Gastrocnemius medialis (tissue), 4 donors: ENCODE results near the gene NARF. TPM values are rescaled to one million over a fixed set of nuclear protein-coding genes. Genes with fewer than 3 reads are reported as not detected.
"Not testable (repeated sequence)": the region's sequence is repeated elsewhere in the genome, so short reads cannot be mapped to it uniquely, and the experiment has no call there.

Experiments used
- ATAC-seq, 2 donors: fragments of 150-250 bp; one replicate each; pipeline ENCODE4 v1.9.1; 2016
- DNase-seq, 2 donors: peaks; one replicate each; pipeline ENCODE4 v3.0.0-alpha.2; 2019
- H3K27ac ChIP-seq, 4 donors: fragments of 200-600 bp; sonication (generic); 1 replicate in 1 of 4; 2 replicates in 3 of 4; pipeline ENCODE4 v1.5.1; 2016 to 2018; ENCODE audit warnings: mild to moderate bottlenecking in 2 of 4, moderate library complexity in 1 of 4
- H3K27me3 ChIP-seq, 3 donors: fragments of 200-600 bp; sonication (generic) in 2 of 3; 1 replicate in 1 of 3; 2 replicates in 2 of 3; pipeline versions ENCODE4 v1.5.1 to v1.6.0; 2016 to 2019; ENCODE audit warnings: mild to moderate bottlenecking in 1 of 3, moderate library complexity in 1 of 3
- H3K36me3 ChIP-seq, 2 donors: fragments of 200-600 bp; sonication (generic) in 1 of 2; one replicate each; pipeline ENCODE4 v1.5.1; 2017 to 2018
- H3K4me1 ChIP-seq, 2 donors: fragments of 200-600 bp; sonication (generic) in 1 of 2; one replicate each; pipeline ENCODE4 v1.5.1; 2016 to 2017; ENCODE audit warnings: mild to moderate bottlenecking in 2 of 2
- H3K4me3 ChIP-seq, 4 donors: fragments of 200-600 bp; sonication (generic) in 3 of 4; 1 replicate in 1 of 4; 2 replicates in 3 of 4; pipeline ENCODE4 v1.5.1; 2016 to 2019; ENCODE audit warnings: mild to moderate bottlenecking in 2 of 4
- H3K9me3 ChIP-seq, 3 donors: fragments of 200-600 bp; sonication (generic) in 2 of 3; 1 replicate in 1 of 3; 2 replicates in 2 of 3; pipeline ENCODE4 v1.5.1; 2016 to 2019
- POLR2A ChIP-seq, 2 donors: fragments of 450-650 bp; IDR thresholded peaks; one replicate each; pipeline ENCODE4 v1.6.1; 2017; ENCODE audit warnings: antibody characterized with exemption in 2 of 2, mild to moderate bottlenecking in 2 of 2, moderate library complexity in 2 of 2
- in situ Hi-C, 4 donors: fragments of 200-750 bp; cut with MboI; loops; one replicate each; pipeline versions ENCODE4 v1.15.0 to v1.8.0; 2017; ENCODE audit warnings: low sequenced_read_pairs in 4 of 4
- intact Hi-C: fragments of 100-400 bp; cut with DNase I; formaldehyde crosslinking; loops from one replicate; pipeline ENCODE4 v1.15.1; 2023; ENCODE audit warnings: low total_unique reads
- total RNA-seq, 4 donors: library from RNA; depleted of rRNA; stranded (reverse); fragments of >200 nt; gene quantifications; one replicate each; pipeline versions ENCODE4 v1.1.0 to v1.2.3, GENCODE V29; 2016
- TF ChIP-seq, protein P1 (sequence below), 5 experiments: fragments of 450-650 bp in 3 of 5; fragments of 200-600 bp in 2 of 5; sonication (generic) in 2 of 5; IDR thresholded peaks in 4 of 5; conservative IDR thresholded peaks in 1 of 5; 1 replicate in 4 of 5; 2 replicates in 1 of 5; pipeline ENCODE4 v1.5.1; 2016 to 2019; ENCODE audit warnings: antibody characterized with exemption in 5 of 5, mild to moderate bottlenecking in 3 of 5, moderate library complexity in 3 of 5

NARF gene
- total RNA-seq, 4 donors from 2014 or later: 29.6 to 63.4 (median 49.0) TPM

DNA sequence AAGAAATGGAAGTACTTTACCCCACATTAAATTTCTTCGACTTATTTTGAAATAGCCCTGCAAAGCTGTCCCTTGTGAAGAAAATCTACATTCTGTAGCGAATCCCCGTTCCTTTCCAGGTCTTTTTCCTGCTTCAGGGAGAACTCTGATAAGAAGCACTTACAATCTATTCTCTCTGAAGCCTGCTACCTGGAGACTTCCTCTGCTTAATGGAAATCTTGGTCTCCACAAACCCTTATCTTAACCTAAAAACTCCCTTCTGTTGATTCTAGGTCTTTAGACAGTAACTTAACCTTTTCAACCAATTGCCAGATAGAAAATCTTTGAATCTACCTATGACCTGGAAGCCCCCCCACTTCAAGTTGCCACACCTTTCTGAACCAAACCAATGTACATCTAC lies 6.4 kb upstream of the NARF start:
- TF ChIP-seq, protein P1, sequence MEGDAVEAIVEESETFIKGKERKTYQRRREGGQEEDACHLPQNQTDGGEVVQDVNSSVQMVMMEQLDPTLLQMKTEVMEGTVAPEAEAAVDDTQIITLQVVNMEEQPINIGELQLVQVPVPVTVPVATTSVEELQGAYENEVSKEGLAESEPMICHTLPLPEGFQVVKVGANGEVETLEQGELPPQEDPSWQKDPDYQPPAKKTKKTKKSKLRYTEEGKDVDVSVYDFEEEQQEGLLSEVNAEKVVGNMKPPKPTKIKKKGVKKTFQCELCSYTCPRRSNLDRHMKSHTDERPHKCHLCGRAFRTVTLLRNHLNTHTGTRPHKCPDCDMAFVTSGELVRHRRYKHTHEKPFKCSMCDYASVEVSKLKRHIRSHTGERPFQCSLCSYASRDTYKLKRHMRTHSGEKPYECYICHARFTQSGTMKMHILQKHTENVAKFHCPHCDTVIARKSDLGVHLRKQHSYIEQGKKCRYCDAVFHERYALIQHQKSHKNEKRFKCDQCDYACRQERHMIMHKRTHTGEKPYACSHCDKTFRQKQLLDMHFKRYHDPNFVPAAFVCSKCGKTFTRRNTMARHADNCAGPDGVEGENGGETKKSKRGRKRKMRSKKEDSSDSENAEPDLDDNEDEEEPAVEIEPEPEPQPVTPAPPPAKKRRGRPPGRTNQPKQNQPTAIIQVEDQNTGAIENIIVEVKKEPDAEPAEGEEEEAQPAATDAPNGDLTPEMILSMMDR (IDR thresholded peaks at IDR 0.05 in 4 of 5, conservative IDR thresholded peaks at IDR 0.05 in 1 of 5): no peak
- TF ChIP-seq POLR2A (IDR thresholded peaks at IDR 0.05): no peak
- intact Hi-C loops: loop anchor here (10.0 kb wide), 1 partner anchor 527 kb away; the partner anchor contains the start of gene MAFG
- Histone ChIP-seq H3K27me3 (no peaks in the 10 kb centered on the region), H3K9me3 (no peaks in the 10 kb centered on the region), H3K27ac (peak overlapping the region in 2 of 4 donors; percentile 84 to 90), H3K4me3 (no peak overlapping the region), H3K36me3 (no peaks in the 10 kb centered on the region), H3K4me1 (peaks cover 17 to 22% of the 10 kb centered on the region in 2 donors)
- DNase-seq (no peak), ATAC-seq (no peak)
- in situ Hi-C loops: no loop called here

- intact Hi-C loops: loop anchor here (10.0 kb wide), 1 partner anchor 528 kb away; the partner anchor contains the start of gene MAFG
- H3K36me3 ChIP-seq, DNase-seq, ATAC-seq, H3K9me3 ChIP-seq, H3K27ac ChIP-seq, H3K4me3 ChIP-seq, in situ Hi-C loops, H3K27me3 ChIP-seq: not testable (repeated sequence)
- peaks cover 23 to 28% of the 10 kb centered on the region in 2 donors for H3K4me1 ChIP-seq
These were observed 5.4 kb upstream of the NARF start for GRCh38 chr17:82453151-82453550.

DNA sequence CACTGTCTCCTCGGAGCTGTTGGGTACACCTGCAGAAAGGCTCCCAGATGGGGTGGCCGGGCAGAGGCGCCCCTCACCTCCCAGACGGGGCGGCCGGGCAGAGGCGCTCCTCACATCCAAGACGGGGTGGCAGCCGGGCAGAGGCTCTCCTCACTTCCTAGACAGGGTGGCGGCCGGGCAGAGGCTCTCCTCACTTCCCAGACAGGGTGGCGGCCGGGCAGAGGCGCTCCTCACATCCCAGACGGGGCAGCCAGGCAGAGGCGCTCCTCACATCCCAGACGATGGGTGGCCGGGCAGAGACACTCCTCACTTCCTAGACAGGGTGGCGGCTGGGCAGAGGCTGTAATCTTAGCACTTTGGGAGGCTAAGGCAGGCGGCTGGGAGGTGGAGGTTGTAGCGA lies 4.8 kb upstream of the NARF start:
- in situ Hi-C loops, H3K9me3 ChIP-seq, H3K36me3 ChIP-seq, H3K27me3 ChIP-seq, H3K4me3 ChIP-seq, H3K27ac ChIP-seq, ATAC-seq, DNase-seq: not testable (repeated sequence)
- H3K4me1 ChIP-seq: peaks cover 23 to 28% of the 10 kb centered on the region in 2 donors
- intact Hi-C loops: loop anchor here (10.0 kb wide), 1 partner anchor 529 kb away; the partner anchor contains the start of gene MAFG

DNA sequence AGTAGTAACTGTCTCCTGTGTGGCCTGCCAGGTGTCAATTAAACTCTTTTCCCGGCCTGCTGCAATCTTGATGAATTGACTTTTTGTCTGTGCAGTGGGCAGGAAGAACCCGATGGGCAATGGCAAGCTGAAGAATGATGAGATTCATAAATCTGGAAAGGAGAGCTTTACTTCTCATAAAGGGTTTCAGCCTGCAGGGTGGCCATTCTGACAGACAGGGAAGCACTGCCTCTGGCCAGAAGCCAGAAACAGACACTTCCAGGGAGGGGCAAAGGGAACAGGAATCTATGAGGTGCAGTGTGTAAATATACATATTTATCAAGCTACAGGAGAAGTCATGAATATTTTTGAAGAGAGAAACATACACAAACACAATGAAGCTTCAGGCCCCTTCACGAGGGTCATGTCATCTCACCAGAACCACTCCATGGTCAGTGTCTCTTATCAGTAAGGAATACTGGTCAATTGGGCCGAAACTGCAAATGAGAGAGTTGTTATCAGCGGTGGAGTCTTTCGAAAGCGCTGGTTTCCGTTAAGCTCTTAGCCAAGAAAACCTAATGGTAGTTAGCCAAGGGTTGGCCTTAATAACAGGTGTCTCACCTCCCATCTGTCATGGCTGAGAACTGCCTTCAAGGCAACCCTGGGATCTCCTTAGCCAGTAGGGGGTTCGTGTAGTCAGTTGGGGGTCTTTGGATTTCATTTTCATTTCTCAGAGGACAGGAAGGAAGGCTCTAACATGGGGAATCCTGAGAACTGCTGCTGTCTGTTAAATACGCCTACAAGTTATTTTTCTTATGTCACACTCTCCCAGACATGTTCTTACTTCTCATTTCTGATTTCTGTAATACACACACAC lies 1.2 kb upstream of the NARF start:
- DNase-seq: no peak
- TF ChIP-seq, protein P1 (IDR thresholded peaks at IDR 0.05 in 4 of 5, conservative IDR thresholded peaks at IDR 0.05 in 1 of 5): no peak
- TF ChIP-seq POLR2A (IDR thresholded peaks at IDR 0.05): no peak
- peaks cover 0 to 23% of the 10 kb centered on the region in 2 donors for H3K36me3 ChIP-seq
- no peaks in the 10 kb centered on the region for H3K9me3 ChIP-seq
- no peaks in the 10 kb centered on the region for H3K27me3 ChIP-seq
- H3K27ac ChIP-seq: peak overlapping the region; percentile 99 to 100 (median 100)
- peak overlapping the region; percentile 68 to 98 (median 80) for H3K4me3 ChIP-seq
- intact Hi-C loops (loop anchor here (10.0 kb wide), 1 partner anchor 532 kb away; the partner anchor contains the start of gene MAFG), in situ Hi-C loops (no loop called here)
- no peak for ATAC-seq
- peaks cover 16 to 21% of the 10 kb centered on the region in 2 donors for H3K4me1 ChIP-seq

DNA sequence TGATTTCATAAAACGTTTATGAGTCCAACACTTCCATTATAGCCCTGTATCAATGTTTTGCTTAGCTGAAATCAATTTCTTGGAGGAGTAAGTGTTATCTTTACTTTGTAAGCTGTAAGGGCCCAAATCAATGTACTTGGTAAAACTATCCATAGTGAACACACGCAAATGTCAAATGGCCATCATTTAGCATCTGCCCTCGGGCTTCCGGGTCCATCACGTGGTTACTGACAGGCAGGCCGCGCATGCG lies 687 bp upstream of the NARF start:
- in situ Hi-C loops (no loop called here), intact Hi-C loops (loop anchor here (1.0 to 10.0 kb wide), 4 partner anchors 36 to 533 kb away; partner anchors contain the start of genes FOXK2 and MAFG)

More for the DNA sequence above, 687 bp upstream of the NARF start:
- Histone ChIP-seq H3K9me3 (no peaks in the 10 kb centered on the region), H3K27ac (peak overlapping the region; percentile 99 to 100 (median 100)), H3K27me3 (no peaks in the 10 kb centered on the region), H3K36me3 (peaks cover 0 to 28% of the 10 kb centered on the region in 2 donors), H3K4me1 (peaks cover 16 to 21% of the 10 kb centered on the region in 2 donors), H3K4me3 (peak overlapping the region; percentile 68 to 98 (median 80))
- TF ChIP-seq, protein P1 (IDR thresholded peaks at IDR 0.05 in 4 of 5, conservative IDR thresholded peaks at IDR 0.05 in 1 of 5): no peak
- TF ChIP-seq POLR2A (IDR thresholded peaks at IDR 0.05): no peak
- ATAC-seq (no peak), DNase-seq (peak in 1 of 2 donors; percentile 90)
